HepG2 (cell line): ENCODE measurements around the gene MFAP1. TPM values are rescaled to one million over a fixed set of nuclear protein-coding genes. Genes with fewer than 3 reads are reported as not detected.

Experiments used
- ADNP ChIP-seq: sonication (generic); formaldehyde crosslinking; IDR thresholded peaks from 2 replicates; pipeline ENCODE4 v1.4.0; 2020; ENCODE audit warnings: missing genetic modification reagents
- ARNTL ChIP-seq: sonication (generic); formaldehyde crosslinking; IDR thresholded peaks from 2 replicates; pipeline ENCODE4 v1.4.0; 2020; ENCODE audit warnings: mild to moderate bottlenecking, missing genetic modification reagents
- BHLHE40 ChIP-seq: IDR thresholded peaks from 2 replicates; pipeline ENCODE4 v1.6.1; 2011; ENCODE audit warnings: low read length, improper control_type of control experiment
- DRAP1 ChIP-seq: IDR thresholded peaks from 2 replicates; pipeline ENCODE4 v1.6.1; 2016; ENCODE audit warnings: missing genetic modification reagents, missing compliant biosample characterization
- ETV5 ChIP-seq: IDR thresholded peaks from 2 replicates; pipeline ENCODE4 v1.6.1; 2018; ENCODE audit warnings: missing biosample characterization, missing genetic modification reagents, inconsistent platforms, borderline replicate concordance
- FUBP1 ChIP-seq: sonication (generic); formaldehyde crosslinking; IDR thresholded peaks from 2 replicates; pipeline ENCODE4 v1.5.1; 2020; ENCODE audit warnings: missing genetic modification reagents, mild to moderate bottlenecking, borderline replicate concordance
- GABPB1 ChIP-seq: IDR thresholded peaks from 2 replicates; pipeline ENCODE4 v1.6.1; 2016; ENCODE audit warnings: mild to moderate bottlenecking, missing genetic modification reagents, moderate library complexity, missing compliant biosample characterization
- GATAD1 ChIP-seq: IDR thresholded peaks from 2 replicates; pipeline ENCODE4 v1.6.1; 2016; ENCODE audit warnings: missing genetic modification reagents, missing compliant biosample characterization
- HIVEP1 ChIP-seq: sonication (generic); formaldehyde crosslinking; IDR thresholded peaks from 2 replicates; pipeline ENCODE4 v1.4.0; 2020; ENCODE audit warnings: mild to moderate bottlenecking, missing genetic modification reagents
- IRF2 ChIP-seq: IDR thresholded peaks from 2 replicates; pipeline ENCODE4 v1.6.1; 2018; ENCODE audit warnings: missing genetic modification reagents, missing compliant biosample characterization
- JUND ChIP-seq: sonication (generic); formaldehyde crosslinking; IDR thresholded peaks from 2 replicates; pipeline ENCODE4 v1.8.0; 2022; ENCODE audit warnings: mild to moderate bottlenecking, missing genetic modification reagents
- KDM1A ChIP-seq: IDR thresholded peaks from 2 replicates; pipeline ENCODE4 v1.6.1; 2016; ENCODE audit warnings: missing compliant biosample characterization
- MEF2D ChIP-seq: sonication (generic); formaldehyde crosslinking; IDR thresholded peaks from 2 replicates; pipeline ENCODE4 v1.5.1; 2020; ENCODE audit warnings: mild to moderate bottlenecking, missing genetic modification reagents
- UBTF ChIP-seq: sonication (generic); formaldehyde crosslinking; IDR thresholded peaks from 2 replicates; pipeline ENCODE4 v1.4.0; 2020; ENCODE audit warnings: mild to moderate bottlenecking, missing genetic modification reagents
- ZBTB20 ChIP-seq: sonication (generic); formaldehyde crosslinking; IDR thresholded peaks from 2 replicates; pipeline ENCODE4 v1.8.1; 2023; ENCODE audit warnings: missing genetic modification reagents, low read depth, mild to moderate bottlenecking, borderline replicate concordance
- ZNF234 ChIP-seq: sonication (generic); formaldehyde crosslinking; conservative IDR thresholded peaks from 2 replicates; pipeline ENCODE4 v1.5.1; 2020; ENCODE audit warnings: mild to moderate bottlenecking, missing genetic modification reagents
- ZNF503 ChIP-seq: sonication (generic); formaldehyde crosslinking; IDR thresholded peaks from 2 replicates; pipeline ENCODE4 v1.4.0; 2020; ENCODE audit warnings: missing genetic modification reagents
- ZNF543 ChIP-seq: sonication (generic); formaldehyde crosslinking; IDR thresholded peaks from 2 replicates; pipeline ENCODE4 v1.4.0; 2020; ENCODE audit warnings: mild to moderate bottlenecking, missing genetic modification reagents
- ZNF639 ChIP-seq: conservative IDR thresholded peaks from 2 replicates; pipeline ENCODE4 v1.6.1; 2018; ENCODE audit warnings: missing genetic modification reagents
- ZNF7 ChIP-seq: IDR thresholded peaks from 2 replicates; pipeline ENCODE4 v1.6.1; 2016; ENCODE audit warnings: missing biosample characterization, missing genetic modification reagents
- ZNF816 ChIP-seq: sonication (generic); formaldehyde crosslinking; IDR thresholded peaks from 2 replicates; pipeline ENCODE4 v1.8.0; 2022; ENCODE audit warnings: missing genetic modification reagents, mild to moderate bottlenecking, borderline replicate concordance
- ZSCAN29 ChIP-seq: sonication (generic); formaldehyde crosslinking; conservative IDR thresholded peaks from 2 replicates; pipeline ENCODE4 v1.4.0; 2020; ENCODE audit warnings: mild to moderate bottlenecking, missing genetic modification reagents
- polyA plus RNA-seq, 8 experiments: library from polyadenylated mRNA; depleted of rRNA in 3 of 8; stranded (reverse) in 7 of 8; unstranded in 1 of 8; fragments of >200 nt; fragmentation: Illumina TruSeq in 4 of 8; extraction: Trizol in 4 of 8; gene quantifications; 2 replicates each; pipeline versions ENCODE4 v1.2.1 to v1.2.3, GENCODE V29; 2011 to 2016; ENCODE audit warnings: low read depth in 4 of 8, missing spikeins in 1 of 8, mixed read lengths in 1 of 8; ENCODE audit not compliant: insufficient read depth in 1 of 8
- total RNA-seq, 5 experiments: library from RNA; depleted of rRNA; stranded (reverse); fragments of >200 nt; fragmentation: Illumina TruSeq; extraction: Trizol; gene quantifications; 2 replicates each; pipeline ENCODE4 v1.2.3, GENCODE V29; 2016; ENCODE audit warnings: low read depth in 1 of 5

MFAP1 gene
- total and polyA plus RNA-seq, 2 of the 13 experiments (the other 11 are each of a cell fraction or from before 2014, with no cell fraction given), result 11.8 to 39.5 TPM

GRCh38 chr15:43777267-43777914 lies 47.1 kb downstream of the MFAP1 start (continued):
- no peak for TF ChIP-seq FUBP1 (CRISPR knock-in tag)
- peak; percentile 6; the same call in 1 of the 2 replicates for TF ChIP-seq ETV5 (CRISPR knock-in tag)
- no peak for TF ChIP-seq JUND (CRISPR knock-in tag)
- TF ChIP-seq ADNP (CRISPR knock-in tag), result 0 out of 2 replicates have a peak, but pooled peaks have one; percentile 55
- TF ChIP-seq ZBTB20 (CRISPR knock-in tag), result no peak
- peak; percentile 29; the same call in 1 of the 2 replicates for TF ChIP-seq IRF2 (CRISPR knock-in tag)
- TF ChIP-seq ARNTL (CRISPR knock-in tag), result peak; percentile 80
- TF ChIP-seq DRAP1, result 0 out of 2 replicates have a peak, but pooled peaks have one; percentile 22
- no peak for TF ChIP-seq BHLHE40
- 0 out of 2 replicates have a peak, but pooled peaks have one; percentile 43 for TF ChIP-seq UBTF
- no peak for TF ChIP-seq ZNF7 (CRISPR knock-in tag)
- TF ChIP-seq ZSCAN29, result peak; percentile 82; the same call in 1 of the 2 replicates
- TF ChIP-seq KDM1A, result no peak
- TF ChIP-seq ZNF503 (CRISPR knock-in tag), result 0 out of 2 replicates have a peak, but pooled peaks have one; percentile 55
- peak; percentile 29; the same call in 1 of the 2 replicates for TF ChIP-seq GATAD1 (CRISPR knock-in tag)
- TF ChIP-seq ZNF234 (CRISPR knock-in tag), result 0 out of 2 replicates have a peak, but pooled peaks have one; percentile 42
- peak; percentile 91 for TF ChIP-seq ZNF543 (CRISPR knock-in tag)
- peak; percentile 81; the same call in 1 of the 2 replicates for TF ChIP-seq ZNF816 (CRISPR knock-in tag)
- no peak; the same call in 1 of the 2 replicates for TF ChIP-seq GABPB1 (CRISPR knock-in tag)
- TF ChIP-seq MEF2D (CRISPR knock-in tag), result 0 out of 2 replicates have a peak, but pooled peaks have one; percentile 16
- peak; percentile 56; the same call in 1 of the 2 replicates for TF ChIP-seq HIVEP1 (CRISPR knock-in tag)
- TF ChIP-seq ZNF639 (CRISPR knock-in tag), result peak; percentile 62; the same call in 1 of the 2 replicates
